GM10847 (cell line): ENCODE data around the gene HYAL1.
A peak's percentile ranks its signal among the peaks of the same experiment; 100 is the strongest.

Experiments used
- POLR2A ChIP-seq: IDR thresholded peaks from 2 replicates; pipeline ENCODE4 v1.6.1; 2011; ENCODE audit not compliant: insufficient read length; ENCODE audit errors: extremely low read depth

The HYAL1 gene

DNA sequence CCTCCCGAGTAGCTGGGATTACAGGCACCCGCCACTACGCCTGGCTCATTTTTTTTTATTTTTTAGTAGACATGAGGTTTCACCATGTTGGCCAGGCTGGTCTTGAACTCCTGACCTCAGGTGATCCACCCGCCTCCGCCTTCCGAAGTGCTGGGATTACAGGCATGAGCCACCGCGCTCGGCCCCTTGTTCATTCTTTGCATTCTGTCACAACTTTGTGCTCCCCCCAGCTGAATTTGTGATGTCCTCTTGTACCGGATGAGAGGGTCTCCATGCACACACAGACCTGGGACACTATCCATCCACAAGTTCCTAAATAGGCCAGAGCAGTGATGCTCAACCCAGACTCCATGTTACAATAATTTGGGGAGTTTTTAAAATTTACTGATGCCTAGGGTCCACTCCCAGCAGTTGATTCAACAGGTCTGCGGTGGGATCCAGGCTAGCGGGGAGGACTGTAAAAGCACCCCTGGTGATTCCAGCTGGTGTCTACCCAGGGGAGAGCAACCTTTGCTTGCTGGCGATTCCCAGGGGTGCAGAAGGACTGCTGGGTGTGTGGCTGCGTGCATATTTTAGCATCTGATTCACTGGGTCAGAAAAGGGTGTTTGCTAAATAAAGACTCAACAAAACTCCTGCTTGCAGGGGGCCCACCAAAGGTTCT lies 36.2 kb upstream of the HYAL1 start:
- no peak for TF ChIP-seq POLR2A

DNA sequence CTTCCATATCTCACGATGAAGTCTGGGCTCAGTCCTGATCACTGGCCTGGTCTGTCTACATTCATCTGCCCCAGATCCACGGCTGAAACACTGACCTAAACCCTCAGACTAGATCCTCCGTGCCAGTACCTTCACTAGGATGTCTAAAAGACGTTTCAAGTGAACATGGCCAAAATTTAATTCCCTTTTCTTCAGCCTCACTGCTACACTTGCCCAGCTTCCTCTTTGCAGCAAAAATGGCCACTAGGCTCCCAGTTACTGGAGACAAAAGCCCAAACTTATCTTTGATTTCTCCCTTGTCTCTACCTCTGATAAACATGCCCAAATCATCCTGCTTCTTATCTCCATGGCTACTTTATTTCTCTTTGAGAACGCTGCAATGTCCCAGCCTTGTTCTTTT lies 35.6 kb upstream of the HYAL1 start:
- no peak for TF ChIP-seq POLR2A

DNA sequence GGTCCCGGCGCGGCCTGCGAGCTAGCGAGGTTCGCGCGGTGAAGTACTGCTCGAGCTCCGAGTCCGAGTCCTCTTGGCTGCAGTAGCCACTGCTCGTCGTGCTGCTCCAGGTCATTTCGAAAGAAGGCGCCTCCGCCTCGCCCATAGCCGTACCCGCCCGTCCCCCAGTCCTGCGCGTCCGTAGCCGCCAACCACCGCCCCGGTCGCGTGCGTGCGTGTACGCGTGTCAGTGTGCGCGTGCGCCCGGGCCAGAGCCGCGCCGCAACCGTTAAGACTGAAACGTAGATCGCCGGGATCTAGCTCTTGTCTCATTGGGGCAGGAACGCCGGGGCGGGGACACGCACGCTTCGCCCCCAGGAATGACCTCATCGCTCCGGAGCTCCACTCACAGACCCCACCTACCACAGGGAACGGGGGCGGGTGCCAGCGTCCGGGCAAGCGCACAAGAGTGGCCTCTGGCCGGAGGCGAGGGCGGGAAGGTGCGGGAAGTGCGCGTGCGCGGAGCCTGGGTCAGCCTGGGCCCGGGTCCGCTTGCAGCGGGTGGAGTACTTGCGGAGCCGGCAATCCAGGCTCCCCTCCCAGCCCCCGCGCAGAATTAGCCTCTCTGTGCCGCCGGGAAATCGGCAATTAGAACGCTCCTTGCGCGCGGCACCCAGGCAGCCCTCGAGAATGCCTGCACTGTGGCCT lies 33.9 kb upstream of the HYAL1 start:
- peak; percentile 75 for TF ChIP-seq POLR2A

DNA sequence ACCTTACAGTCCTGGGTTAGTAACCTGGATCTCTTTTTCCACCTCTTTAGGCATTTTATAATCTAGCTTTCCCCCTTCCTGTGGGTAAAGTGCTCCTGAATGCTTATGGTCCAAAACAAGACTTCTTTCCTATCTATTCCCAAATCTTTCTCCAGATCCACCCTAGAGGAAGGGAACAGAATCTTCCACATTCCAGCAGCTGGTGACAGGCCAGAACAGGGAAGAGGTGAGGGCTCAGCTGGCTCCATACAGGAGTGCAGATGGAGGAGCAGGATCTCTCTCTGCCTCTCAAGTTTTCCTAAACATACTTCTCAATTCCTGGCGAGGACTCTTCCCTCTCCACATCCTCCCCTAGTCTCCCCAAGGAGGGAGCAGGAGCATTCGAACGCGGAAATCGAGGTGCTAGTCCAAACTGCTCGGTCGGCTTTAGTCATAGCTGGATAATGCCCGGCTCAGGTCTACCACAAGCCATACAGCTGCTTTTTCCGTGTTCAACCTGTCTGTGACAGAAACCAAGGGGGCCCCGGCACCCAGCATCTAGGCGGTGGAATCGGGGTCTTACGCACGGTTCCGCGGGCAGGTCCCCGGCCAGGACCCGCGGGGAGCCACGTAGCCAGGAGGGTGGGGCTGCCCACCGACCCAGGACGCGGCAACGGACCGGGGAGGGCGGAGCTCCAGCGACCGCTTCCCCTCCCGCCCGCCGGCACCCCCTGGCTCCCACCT lies 33.2 kb upstream of the HYAL1 start:
- TF ChIP-seq POLR2A = no peak

DNA sequence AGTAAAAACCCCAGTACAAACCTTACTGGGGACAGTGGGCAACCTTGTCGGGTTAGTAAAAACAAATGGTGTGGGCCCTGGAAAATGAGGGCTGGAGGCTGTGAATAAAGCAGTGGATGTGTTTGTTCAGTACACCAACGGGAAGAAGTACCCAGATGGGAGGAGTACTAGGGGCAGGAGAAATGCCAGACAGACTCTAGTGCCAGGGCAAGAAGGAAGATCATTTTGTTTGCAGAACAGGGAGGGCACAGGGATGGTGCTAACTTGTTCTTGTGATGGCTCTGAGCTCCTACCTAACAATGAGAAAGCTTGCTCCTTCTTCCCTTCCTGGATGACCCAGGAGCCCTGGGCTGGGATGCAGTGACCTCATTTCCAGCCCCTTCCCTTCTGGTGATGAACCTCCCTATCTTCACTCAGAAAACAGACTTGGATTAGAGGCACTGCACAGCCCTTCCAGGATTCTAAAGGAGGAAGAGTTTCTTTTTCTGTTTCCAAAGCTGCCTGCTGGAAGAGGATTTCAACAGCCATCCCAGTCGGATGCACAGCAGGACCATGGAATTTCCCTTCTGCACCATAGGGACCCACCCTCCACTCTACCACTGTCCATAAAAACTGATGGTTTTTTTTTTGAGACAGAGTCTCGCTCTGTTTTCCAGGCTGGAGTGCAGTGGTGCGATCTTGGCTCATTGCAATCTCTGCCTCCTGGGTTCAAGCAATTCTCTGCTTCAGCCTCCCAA lies 31.1 kb upstream of the HYAL1 start:
- no peak for TF ChIP-seq POLR2A

DNA sequence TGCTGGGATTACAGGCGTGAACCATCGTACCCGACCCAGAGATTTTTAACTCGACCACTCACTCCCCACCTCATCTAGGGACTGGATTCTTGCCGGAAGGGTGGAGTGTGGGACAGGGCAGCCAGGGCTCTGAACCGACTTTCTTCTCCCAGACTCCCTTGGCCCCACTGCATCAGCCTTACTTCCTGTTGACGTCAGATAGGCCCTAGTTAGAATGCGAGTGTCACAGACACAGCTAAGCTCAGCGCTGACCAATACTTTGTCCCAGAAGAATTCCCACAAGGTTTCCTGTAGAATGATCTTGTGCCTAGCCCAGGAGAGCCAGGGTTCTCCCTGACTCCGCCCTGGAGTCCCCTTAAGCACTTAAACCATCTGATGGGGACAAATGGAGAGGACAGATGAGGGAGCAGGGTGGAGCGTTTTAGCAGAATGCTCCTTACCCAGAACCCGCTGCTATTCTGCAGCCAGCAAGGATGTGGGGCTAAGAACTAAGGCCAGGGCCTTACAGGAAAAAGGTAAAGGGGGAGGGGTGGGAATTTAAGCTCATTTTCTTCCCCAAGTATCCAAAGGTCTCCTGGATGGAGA lies 30.5 kb upstream of the HYAL1 start:
- TF ChIP-seq POLR2A = no peak

DNA sequence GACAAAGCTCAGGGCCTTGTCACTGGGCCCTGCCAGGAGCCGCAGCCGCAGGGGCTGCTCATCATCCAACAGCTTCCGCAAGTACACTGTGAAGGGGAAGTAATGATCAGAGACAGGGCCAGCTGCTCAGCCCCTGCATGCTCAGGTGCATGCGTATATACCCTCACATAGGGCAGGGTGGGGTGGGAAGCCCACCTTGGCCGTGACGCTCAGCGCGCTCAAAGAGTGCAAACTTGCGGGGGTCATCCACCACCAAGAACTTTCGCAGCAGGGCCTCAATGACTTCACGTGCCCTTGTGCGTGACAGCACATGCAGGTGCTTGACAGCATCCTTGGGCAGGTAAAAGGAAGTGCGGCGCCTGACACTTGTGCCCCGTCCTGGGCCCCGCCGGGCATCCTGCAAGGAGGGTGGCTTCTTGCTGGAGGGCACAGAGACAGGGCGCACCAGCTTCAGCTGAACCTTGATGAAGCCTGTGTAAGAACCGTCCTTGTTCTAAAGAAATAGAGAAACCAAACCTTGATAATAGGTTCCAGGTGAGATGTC lies 28.1 kb upstream of the HYAL1 start:
- TF ChIP-seq POLR2A = no peak

DNA sequence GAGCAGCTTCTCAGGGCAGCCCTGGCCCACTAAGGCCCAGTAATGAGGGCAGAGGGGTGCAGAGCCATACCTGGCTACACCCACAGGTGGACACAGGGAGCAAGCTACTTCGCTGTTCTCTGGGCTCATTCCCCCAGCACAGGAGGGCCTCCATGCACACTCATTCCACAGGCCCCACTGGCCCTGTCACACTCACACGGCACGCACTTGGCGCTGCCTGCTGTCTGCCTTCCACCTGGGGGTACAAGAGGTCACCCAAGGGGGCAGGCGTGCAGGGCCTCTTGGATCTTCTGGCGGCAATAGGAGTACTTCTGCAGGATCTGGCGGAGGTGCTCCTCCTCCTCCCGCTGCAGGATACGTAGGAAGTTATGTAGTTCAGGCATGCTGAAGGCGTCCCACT lies 27.0 kb upstream of the HYAL1 start:
- TF ChIP-seq POLR2A = no peak

DNA sequence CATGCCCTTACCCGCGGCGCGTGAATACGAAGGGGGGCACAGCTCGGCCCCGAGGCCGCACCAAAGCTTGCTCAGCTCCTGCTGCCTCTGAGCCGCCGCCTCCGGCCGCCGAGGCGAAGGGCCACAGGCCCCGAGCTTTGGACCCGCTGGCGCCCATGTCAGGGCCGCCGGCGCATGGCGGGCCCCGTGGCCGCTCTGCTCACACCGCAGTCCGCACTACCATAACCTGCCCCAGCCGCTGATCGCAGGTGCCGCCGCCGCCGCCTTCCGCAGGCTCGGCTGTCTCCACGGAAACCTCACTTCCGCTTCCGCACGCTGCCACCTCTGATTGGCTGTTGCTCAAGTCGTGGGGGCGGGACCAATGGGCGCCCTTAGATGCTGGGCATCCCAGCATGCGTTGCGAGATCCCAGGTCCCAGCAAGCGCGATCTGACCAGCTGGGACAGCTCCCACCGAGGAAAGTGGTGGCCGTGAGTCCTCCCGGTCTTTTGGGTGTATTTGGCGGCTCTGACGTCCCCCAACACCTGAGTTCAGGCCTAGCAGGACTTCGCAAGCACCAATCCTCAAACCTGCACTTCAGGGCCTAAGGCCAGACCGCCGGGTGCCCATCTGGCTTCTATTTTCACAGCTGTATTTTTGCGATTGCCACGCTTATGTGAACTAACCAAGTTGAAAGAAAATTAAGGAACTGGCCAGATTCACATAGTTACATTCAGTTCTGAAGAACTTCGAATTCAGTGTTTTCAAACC lies 24.7 kb upstream of the HYAL1 start, which contains the start of gene TUSC2:
Gene TUSC2 (minus strand): TSS at position 281 of the 749 bp plus-strand sequence. CDS start 124 bp downstream, at position 157.
- peak; percentile 74 for TF ChIP-seq POLR2A

DNA sequence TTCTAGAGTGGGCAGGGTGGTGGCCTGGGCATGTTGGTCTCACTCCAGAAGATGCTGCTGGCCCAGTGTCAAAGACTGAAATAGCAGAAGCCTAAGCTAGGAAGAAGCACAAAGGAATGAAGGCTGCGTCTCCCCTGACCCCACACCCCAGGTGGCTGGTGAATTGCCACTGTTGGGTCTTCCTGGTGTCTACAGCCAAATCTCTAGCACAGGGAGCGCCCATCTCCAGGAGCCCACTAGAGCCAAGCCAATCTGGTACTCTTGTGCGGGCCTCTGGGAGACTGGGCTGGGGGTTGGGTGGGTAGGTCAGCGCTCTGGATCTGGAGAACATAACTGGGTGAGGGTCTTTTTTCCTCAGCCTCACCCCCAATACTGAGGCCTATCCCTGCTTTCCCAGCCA lies 23.8 kb upstream of the HYAL1 start:
- no peak for TF ChIP-seq POLR2A

DNA sequence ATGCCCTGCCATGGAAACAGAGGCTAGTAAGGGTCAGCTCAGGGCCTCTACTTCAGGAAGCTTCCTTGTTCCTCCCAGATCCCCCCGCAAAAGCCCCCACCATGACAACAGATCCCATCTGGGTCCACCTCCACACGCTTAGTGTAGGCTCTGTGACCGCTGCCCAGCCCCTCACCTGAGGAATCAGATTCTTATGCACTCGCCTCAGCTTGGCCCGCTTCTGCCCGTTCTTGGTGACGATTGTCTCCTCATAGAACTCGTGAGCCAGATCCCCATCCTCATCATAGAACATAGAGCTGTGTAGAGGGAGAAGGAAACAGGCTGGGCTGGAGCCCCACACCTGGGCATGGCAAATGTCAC lies 22.8 kb upstream of the HYAL1 start:
- TF ChIP-seq POLR2A = no peak

DNA sequence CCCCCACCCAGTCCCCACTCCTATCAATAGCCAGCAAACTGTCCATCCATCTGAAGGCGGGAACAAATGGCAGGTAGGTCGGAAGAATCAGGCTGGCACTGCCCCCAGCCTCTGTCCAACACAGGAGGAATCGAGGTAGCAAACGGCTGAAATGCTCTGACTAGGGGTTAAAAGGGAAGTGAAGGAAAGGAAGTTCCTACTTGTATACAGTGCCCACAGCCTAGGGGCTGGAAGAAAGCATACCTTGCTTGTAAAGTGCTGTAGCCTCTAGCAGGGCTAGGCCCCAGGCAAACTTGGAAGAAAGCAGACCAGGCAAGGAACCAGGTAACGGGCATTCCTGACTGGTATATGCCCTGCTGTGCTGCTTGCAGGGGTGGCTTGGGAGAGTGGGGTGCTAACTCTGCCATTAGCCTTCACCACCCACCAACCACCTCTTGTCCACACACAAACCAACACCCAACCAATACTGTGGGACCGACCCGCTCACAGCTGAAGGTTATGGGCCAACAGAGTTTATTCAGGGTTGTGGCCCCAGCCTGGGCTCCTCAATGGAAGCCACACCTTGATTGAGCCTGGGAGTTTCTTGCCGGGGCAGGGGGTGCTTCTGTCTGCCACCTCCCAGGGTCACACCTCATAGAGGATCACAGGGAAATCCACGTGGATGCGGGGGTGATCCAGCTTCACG lies 22.3 kb upstream of the HYAL1 start:
- no peak for TF ChIP-seq POLR2A

DNA sequence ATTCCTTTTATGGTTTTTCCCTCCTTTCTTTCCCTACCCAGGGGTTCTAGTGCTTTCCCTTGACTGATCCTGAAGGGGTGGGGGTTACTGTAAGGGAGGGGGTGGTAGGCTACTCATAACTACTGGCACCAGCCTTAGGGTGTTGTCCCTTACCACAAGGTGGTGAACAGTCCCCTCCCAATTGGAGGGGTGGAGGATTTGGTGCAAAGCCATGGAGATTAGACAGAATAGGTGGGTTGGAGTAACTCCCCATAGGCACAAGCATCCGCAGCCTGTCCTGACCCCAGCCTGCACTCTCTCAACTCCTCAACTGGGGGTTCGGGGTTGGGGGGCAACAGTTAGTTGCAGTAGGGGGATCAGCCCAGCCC lies 21.7 kb upstream of the HYAL1 start:
- TF ChIP-seq POLR2A = no peak
